CD4-positive, CD25-positive, alpha-beta regulatory T cell (primary cell): Measurements from ENCODE around the gene CIAO1. TPM values are rescaled to one million over a fixed set of nuclear protein-coding genes. Genes with fewer than 3 reads are reported as not detected.

ENCODE experiments used
- ATAC-seq, 2 donors: fragments of 150-1000 bp; cut with Tn5 transposase; one replicate each; pipeline ENCODE4 v1.10.0; 2021; ENCODE audit warnings: low read depth in 2 of 2, moderate number of reproducible peaks in 2 of 2, moderate library complexity in 1 of 2
- DNase-seq, 3 donors: peaks; one replicate each; pipeline versions ENCODE4 v3.0.0 to v3.0.0-alpha.2; 2012 to 2022; ENCODE audit warnings: mixed read lengths in 1 of 3
- H3K27ac ChIP-seq: one replicate; pipeline ENCODE4 v1.7.0; 2013; ENCODE audit warnings: mild to moderate bottlenecking, low read length; ENCODE audit not compliant: insufficient read depth, poor library complexity, severe bottlenecking
- H3K27me3 ChIP-seq: one replicate; pipeline ENCODE4 v1.7.0; 2013; ENCODE audit warnings: low read length; ENCODE audit not compliant: control insufficient read depth, insufficient read depth
- H3K36me3 ChIP-seq: one replicate; pipeline ENCODE4 v1.7.0; 2013; ENCODE audit warnings: mild to moderate bottlenecking, low read length, moderate library complexity; ENCODE audit not compliant: control insufficient read depth, insufficient read depth
- H3K4me1 ChIP-seq: 2 replicates; pipeline ENCODE4 v1.7.0; 2013; ENCODE audit warnings: mild to moderate bottlenecking, low read length; ENCODE audit not compliant: insufficient read depth, control insufficient read depth, poor library complexity, severe bottlenecking
- H3K4me3 ChIP-seq: one replicate; pipeline ENCODE4 v1.7.0; 2013; ENCODE audit warnings: low read depth, mild to moderate bottlenecking, low read length, moderate library complexity
- H3K9me3 ChIP-seq, 2 experiments: 1 replicate in 1 of 2; 2 replicates in 1 of 2; pipeline ENCODE4 v1.7.0; 2013; ENCODE audit warnings: low read length in 2 of 2, mild to moderate bottlenecking in 1 of 2, moderate library complexity in 1 of 2; ENCODE audit not compliant: control insufficient read depth in 2 of 2
- H3K27ac Mint-ChIP-seq, 3 donors: one replicate each; pipeline ENCODE4 v1.8.0; 2020 to 2022; ENCODE audit warnings: mild to moderate bottlenecking in 3 of 3, mixed read lengths in 3 of 3, moderate library complexity in 2 of 3
- H3K27me3 Mint-ChIP-seq: one replicate; pipeline ENCODE4 v1.8.0; 2022; ENCODE audit warnings: mild to moderate bottlenecking, mixed read lengths
- H3K36me3 Mint-ChIP-seq: one replicate; pipeline ENCODE4 v1.8.0; 2020; ENCODE audit warnings: mixed read lengths
- H3K4me1 Mint-ChIP-seq, 4 donors: one replicate each; pipeline ENCODE4 v1.8.0; 2020 to 2022; ENCODE audit warnings: mixed read lengths in 4 of 4, mild to moderate bottlenecking in 1 of 4
- H3K4me3 Mint-ChIP-seq, 4 donors: one replicate each; pipeline ENCODE4 v1.8.0; 2020 to 2022; ENCODE audit warnings: mild to moderate bottlenecking in 4 of 4, mixed read lengths in 4 of 4, moderate library complexity in 3 of 4
- H3K9me3 Mint-ChIP-seq, 7 donors: one replicate each; pipeline ENCODE4 v1.8.0; 2020 to 2022; ENCODE audit warnings: mixed read lengths in 7 of 7, mild to moderate bottlenecking in 3 of 7, moderate library complexity in 2 of 7
- polyA plus RNA-seq, 4 donors: library from polyadenylated mRNA; unstranded; fragments of 300-500 nt; fragmentation: Illumina TruSeq; gene quantifications; one replicate each; pipeline ENCODE4 v1.2.3, GENCODE V29; 2021
- total RNA-seq: library from RNA; stranded (reverse); gene quantifications from one replicate; pipeline ENCODE4 v1.2.3, GENCODE V29; 2022

CIAO1 gene
- total and polyA plus RNA-seq, 5 donors from 2014 or later = 60.3 to 102 (median 90.0) TPM

DNA sequence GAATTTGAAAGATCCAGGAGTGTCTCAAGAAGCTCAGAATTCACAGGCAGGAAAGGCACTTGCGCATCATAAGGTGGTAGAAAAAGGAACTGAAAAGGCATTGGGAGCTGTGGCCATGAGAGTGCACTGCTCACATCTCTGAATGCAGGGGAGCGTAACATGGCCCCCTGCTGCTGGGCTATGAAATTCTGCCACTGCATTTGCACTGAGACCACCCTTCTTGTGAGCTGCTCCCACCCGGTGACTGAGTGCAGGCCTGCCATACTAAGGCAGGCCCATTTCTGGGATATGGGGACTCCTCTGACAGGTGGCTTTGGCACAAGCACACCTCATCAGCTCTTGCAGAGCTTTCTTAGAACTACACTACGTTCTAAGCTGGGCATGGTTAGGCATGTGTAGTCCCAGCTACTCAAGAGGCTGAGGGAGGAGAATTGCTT is 32.1 kb upstream of the CIAO1 start:
- no peak for DNase-seq
- Mint-ChIP-seq H3K4me3 (no peak overlapping the region), H3K9me3 (no peaks in the 10 kb centered on the region), H3K4me1 (peaks cover 0 to 4% (median 0%) of the 10 kb centered on the region in 4 donors), H3K27ac (no peak overlapping the region), H3K36me3 (peaks cover 12% of the 10 kb centered on the region), H3K27me3 (no peaks in the 10 kb centered on the region)
- H3K27ac ChIP-seq = no peak overlapping the region
- no peaks in the 10 kb centered on the region for H3K36me3 ChIP-seq
- H3K27me3 ChIP-seq = no peaks in the 10 kb centered on the region
- H3K4me3 ChIP-seq = no peak overlapping the region
- no peaks in the 10 kb centered on the region for H3K4me1 ChIP-seq
- ATAC-seq = no peak
- H3K9me3 ChIP-seq = no peaks in the 10 kb centered on the region

- ATAC-seq (no peak), DNase-seq (no peak)
- Histone ChIP-seq H3K27me3 (no peaks in the 10 kb centered on the region), H3K27ac (no peak overlapping the region), H3K4me3 (no peak overlapping the region), H3K4me1 (peaks cover 12% of the 10 kb centered on the region), H3K9me3 (no peaks in the 10 kb centered on the region), H3K36me3 (no peaks in the 10 kb centered on the region)
- Mint-ChIP-seq H3K4me1 (peaks cover 5 to 15% (median 11%) of the 10 kb centered on the region in 4 donors), H3K36me3 (peaks cover 6% of the 10 kb centered on the region), H3K9me3 (no peaks in the 10 kb centered on the region), H3K4me3 (no peak overlapping the region), H3K27me3 (no peaks in the 10 kb centered on the region), H3K27ac (no peak overlapping the region)
These were observed 29.1 kb upstream of the CIAO1 start for GRCh38 chr2:96236882-96237281.

DNA sequence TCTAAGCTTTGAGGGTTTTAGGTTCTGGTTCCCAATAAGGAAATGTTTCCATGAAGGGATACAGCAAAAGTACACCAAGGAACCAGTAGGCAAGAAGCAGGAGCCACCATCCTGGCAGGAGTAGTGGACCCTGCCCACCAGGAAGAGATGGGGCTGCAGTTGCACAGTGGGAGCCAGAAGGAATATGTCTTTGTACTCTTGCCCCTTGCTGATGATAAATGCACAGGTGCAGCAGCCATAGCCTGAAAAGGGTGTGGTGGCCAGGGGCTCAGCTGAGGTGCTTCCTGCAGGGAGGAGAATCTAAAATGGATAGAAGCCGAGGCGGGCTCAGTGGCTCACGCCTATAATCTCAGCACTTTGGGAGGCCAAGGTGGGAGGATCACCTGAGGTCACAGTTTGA is 27.8 kb upstream of the CIAO1 start:
- Histone ChIP-seq H3K4me1 (peaks cover 24% of the 10 kb centered on the region), H3K4me3 (no peak overlapping the region), H3K9me3 (no peaks in the 10 kb centered on the region), H3K36me3 (no peaks in the 10 kb centered on the region), H3K27ac (no peak overlapping the region), H3K27me3 (no peaks in the 10 kb centered on the region)
- no peaks in the 10 kb centered on the region for H3K9me3 Mint-ChIP-seq
- no peak overlapping the region for H3K4me3 Mint-ChIP-seq
- H3K27me3 Mint-ChIP-seq = no peaks in the 10 kb centered on the region
- ATAC-seq (no peak), DNase-seq (no peak)
- peaks cover 14 to 29% (median 21%) of the 10 kb centered on the region in 4 donors for H3K4me1 Mint-ChIP-seq
- peak overlapping the region in 1 of 3 donors; percentile 41 for H3K27ac Mint-ChIP-seq
- H3K36me3 Mint-ChIP-seq = peaks cover 6% of the 10 kb centered on the region

DNA sequence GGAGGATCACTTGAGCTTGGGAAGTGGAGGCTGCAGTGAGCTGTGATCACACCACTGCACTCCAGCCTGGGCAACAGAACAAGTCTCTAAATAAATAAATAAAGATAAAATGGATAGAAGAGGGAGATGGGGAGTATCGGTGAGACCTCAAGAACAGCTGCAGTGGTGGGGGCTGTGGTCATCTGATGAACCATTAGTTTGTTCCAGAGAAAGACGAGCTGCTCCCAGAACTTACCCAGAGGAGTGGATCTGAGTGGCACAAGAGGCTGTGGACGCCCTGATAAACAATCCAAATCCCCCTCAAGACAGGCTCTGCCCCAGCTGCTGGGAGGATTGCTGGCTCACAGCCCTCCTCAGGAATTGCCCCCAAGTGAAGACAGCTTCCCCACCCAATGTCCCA is 26.9 kb upstream of the CIAO1 start:
- H3K27me3 ChIP-seq = no peaks in the 10 kb centered on the region
- no peak for DNase-seq
- Mint-ChIP-seq H3K36me3 (peaks cover 6% of the 10 kb centered on the region), H3K27ac (no peak overlapping the region), H3K27me3 (no peaks in the 10 kb centered on the region), H3K9me3 (no peaks in the 10 kb centered on the region), H3K4me3 (no peak overlapping the region), H3K4me1 (peaks cover 14 to 31% (median 21%) of the 10 kb centered on the region in 4 donors)
- no peaks in the 10 kb centered on the region for H3K9me3 ChIP-seq
- no peak overlapping the region for H3K27ac ChIP-seq
- H3K4me3 ChIP-seq = no peak overlapping the region
- H3K4me1 ChIP-seq = peaks cover 24% of the 10 kb centered on the region
- ATAC-seq = no peak
- no peaks in the 10 kb centered on the region for H3K36me3 ChIP-seq

DNA sequence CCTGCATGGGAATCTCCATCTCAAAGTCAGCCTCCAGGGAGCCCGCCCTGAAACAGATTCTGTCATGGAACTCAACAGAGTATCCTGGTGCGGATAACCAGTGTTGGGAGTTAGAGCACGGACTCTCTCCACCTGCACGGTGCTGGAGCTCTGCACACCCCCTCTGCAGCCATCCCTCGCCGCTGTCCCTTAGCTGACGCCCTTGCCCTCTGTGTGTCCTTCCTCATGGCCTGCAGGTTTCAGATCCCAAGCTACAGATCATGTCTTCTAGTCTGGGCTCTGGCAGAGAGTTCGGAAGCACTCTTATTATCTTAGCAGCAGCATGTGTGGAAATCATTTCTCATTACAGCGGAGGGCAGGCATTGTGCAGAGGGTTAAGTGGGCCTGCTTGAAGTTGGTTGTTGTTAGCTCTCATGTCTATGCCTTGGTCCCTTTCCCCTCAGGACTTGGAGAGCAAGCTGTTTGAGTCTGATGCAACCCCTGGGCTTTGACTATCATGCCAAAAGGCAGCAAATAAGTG is 26.2 kb upstream of the CIAO1 start:
- H3K27me3 ChIP-seq = no peaks in the 10 kb centered on the region
- ATAC-seq = no peak
- no peak for DNase-seq
- H3K36me3 Mint-ChIP-seq = peaks cover 6% of the 10 kb centered on the region
- H3K36me3 ChIP-seq = no peaks in the 10 kb centered on the region
- peaks cover 24% of the 10 kb centered on the region for H3K4me1 ChIP-seq
- H3K27ac ChIP-seq = no peak overlapping the region
- peaks cover 14 to 32% (median 22%) of the 10 kb centered on the region in 4 donors for H3K4me1 Mint-ChIP-seq
- no peaks in the 10 kb centered on the region for H3K9me3 Mint-ChIP-seq
- H3K4me3 ChIP-seq = no peak overlapping the region
- H3K4me3 Mint-ChIP-seq = peak overlapping the region in 1 of 4 donors; percentile 55
- H3K27me3 Mint-ChIP-seq = no peaks in the 10 kb centered on the region
- H3K27ac Mint-ChIP-seq = peak overlapping the region in 2 of 3 donors; percentile 18 to 97
- H3K9me3 ChIP-seq = no peaks in the 10 kb centered on the region

GRCh38 chr2:96240341-96241038 is 25.5 kb upstream of the CIAO1 start:
- Histone ChIP-seq H3K27me3 (no peaks in the 10 kb centered on the region), H3K4me3 (no peak overlapping the region), H3K27ac (no peak overlapping the region), H3K4me1 (peaks cover 24% of the 10 kb centered on the region), H3K36me3 (no peaks in the 10 kb centered on the region), H3K9me3 (no peaks in the 10 kb centered on the region)
- no peaks in the 10 kb centered on the region for H3K27me3 Mint-ChIP-seq
- H3K4me3 Mint-ChIP-seq = peak overlapping the region in 2 of 4 donors; percentile 48 to 59
- H3K4me1 Mint-ChIP-seq = peaks cover 15 to 37% (median 26%) of the 10 kb centered on the region in 4 donors
- H3K36me3 Mint-ChIP-seq = peaks cover 6% of the 10 kb centered on the region
- ATAC-seq (no peak), DNase-seq (no peak)
- H3K9me3 Mint-ChIP-seq = no peaks in the 10 kb centered on the region
- H3K27ac Mint-ChIP-seq = peak overlapping the region; percentile 97 to 98 (median 97)

DNA sequence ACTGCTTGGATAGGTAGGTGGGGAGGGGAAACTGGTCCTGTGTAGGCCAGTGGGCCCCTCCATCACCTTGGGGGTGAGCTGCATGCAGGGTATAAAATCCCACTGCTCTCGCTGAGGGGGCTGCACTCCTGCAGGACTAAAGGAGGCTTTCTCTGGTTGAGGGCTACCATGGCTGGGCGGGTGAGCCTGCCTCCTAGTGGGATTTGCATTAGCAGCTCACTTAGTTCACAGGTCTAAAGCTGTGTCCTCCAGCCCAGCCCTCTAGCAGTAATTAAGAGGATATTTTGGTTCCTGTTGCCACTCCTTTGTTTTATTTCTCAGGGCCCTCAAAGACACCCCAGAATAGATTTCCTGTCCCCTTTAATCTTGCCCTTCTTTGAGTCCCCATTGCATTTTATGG is 24.8 kb upstream of the CIAO1 start:
- Histone ChIP-seq H3K36me3 (no peaks in the 10 kb centered on the region), H3K4me3 (peak overlapping the region; percentile 79), H3K27me3 (no peaks in the 10 kb centered on the region), H3K27ac (peak overlapping the region; percentile 82), H3K4me1 (peaks cover 24% of the 10 kb centered on the region), H3K9me3 (no peaks in the 10 kb centered on the region)
- Mint-ChIP-seq H3K27me3 (no peaks in the 10 kb centered on the region), H3K4me3 (peak overlapping the region in 3 of 4 donors; percentile 48 to 75 (median 72)), H3K9me3 (no peaks in the 10 kb centered on the region), H3K27ac (peak overlapping the region; percentile 97 to 98 (median 97)), H3K36me3 (peaks cover 4% of the 10 kb centered on the region), H3K4me1 (peaks cover 20 to 44% (median 33%) of the 10 kb centered on the region in 4 donors)
- DNase-seq (peak in 1 of 3 donors; percentile 25), ATAC-seq (no peak)
